K562 treated with DMSO at 1 percent for 48 hours (cell line): ENCODE results near the gene LUZP4. TPM values are rescaled to one million over a fixed set of nuclear protein-coding genes. Genes with fewer than 3 reads are reported as not detected.

ENCODE experiments used
- total RNA-seq: library from RNA; unstranded; fragments of 300-600 nt; gene quantifications from 2 replicates; pipeline ENCODE4 v1.2.3, GENCODE V29; 2022; ENCODE audit warnings: low replicate concordance; ENCODE audit errors: extremely low read depth

The LUZP4 gene, protein sequence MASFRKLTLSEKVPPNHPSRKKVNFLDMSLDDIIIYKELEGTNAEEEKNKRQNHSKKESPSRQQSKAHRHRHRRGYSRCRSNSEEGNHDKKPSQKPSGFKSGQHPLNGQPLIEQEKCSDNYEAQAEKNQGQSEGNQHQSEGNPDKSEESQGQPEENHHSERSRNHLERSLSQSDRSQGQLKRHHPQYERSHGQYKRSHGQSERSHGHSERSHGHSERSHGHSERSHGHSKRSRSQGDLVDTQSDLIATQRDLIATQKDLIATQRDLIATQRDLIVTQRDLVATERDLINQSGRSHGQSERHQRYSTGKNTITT
- not detected in 2 replicates for total RNA-seq

GRCh38 chrX:115289465-115289864, at the start of gene LUZP4:
LUZP4 (plus strand) TSS chrX:115289715; CDS start chrX:115289760, 45 bp downstream.

Other genes with a start within 250 kb of the LUZP4 start
- not detected in 2 replicates for gene RBMXL3, start 100.3 kb upstream of the LUZP4 start, total RNA-seq
- gene LRCH2, start 55.6 kb upstream of the LUZP4 start, total RNA-seq: not detected in 2 replicates